Activated CD4-positive, alpha-beta T cell treated with anti-CD3 and anti-CD28 coated beads for 24 hours (primary cell): ENCODE data around the gene CFAP100.

ENCODE experiments used
- DNase-seq, 2 donors: peaks; one replicate each; pipeline ENCODE4 v3.0.0-alpha.2; 2020; ENCODE audit warnings: low read depth in 2 of 2

The CFAP100 gene

DNA sequence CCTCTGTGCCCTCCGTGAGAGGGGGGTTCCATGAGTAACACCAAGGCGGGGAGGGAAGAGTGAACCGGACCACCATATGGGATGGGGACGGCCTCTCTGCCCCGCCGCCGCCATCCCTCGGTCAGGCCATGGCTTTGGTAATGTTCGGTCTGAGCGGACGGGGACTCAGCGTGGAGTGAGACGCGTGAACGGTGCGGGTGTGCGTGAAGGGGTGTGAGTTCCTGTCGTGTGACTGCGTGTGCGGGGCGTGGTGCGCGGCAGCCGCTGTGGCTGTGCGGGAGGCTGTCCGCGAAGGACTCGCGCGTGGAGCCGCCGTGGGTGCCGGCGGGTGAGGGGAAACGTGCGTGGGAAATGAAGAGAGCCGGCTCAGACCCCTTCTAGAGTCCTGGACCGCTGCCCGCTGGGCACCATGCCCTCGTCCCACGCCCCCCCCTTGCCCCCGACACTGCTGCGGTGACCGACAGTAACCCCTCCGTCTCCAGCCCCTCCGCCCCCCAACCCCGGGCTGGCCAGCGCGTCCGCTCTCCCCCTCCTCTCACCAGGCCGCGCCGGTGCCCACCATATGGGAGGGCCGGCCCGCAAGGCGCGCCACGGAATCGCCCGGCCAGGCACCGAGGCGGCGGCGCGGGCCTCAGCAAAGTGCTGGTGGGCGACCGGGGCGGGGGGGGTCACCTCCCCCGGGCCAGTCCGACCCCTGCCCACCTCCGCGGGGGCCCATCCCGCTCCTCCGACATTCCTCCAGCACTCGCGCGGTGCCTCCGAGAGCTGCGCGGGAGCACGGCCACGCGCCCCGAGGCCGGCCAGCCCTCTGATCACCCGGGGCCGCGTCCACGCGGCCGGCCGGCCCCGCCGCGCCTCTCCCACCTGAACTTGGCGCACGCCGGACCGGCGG is 38.1 kb upstream of the CFAP100 start:
- no peak for DNase-seq

DNA sequence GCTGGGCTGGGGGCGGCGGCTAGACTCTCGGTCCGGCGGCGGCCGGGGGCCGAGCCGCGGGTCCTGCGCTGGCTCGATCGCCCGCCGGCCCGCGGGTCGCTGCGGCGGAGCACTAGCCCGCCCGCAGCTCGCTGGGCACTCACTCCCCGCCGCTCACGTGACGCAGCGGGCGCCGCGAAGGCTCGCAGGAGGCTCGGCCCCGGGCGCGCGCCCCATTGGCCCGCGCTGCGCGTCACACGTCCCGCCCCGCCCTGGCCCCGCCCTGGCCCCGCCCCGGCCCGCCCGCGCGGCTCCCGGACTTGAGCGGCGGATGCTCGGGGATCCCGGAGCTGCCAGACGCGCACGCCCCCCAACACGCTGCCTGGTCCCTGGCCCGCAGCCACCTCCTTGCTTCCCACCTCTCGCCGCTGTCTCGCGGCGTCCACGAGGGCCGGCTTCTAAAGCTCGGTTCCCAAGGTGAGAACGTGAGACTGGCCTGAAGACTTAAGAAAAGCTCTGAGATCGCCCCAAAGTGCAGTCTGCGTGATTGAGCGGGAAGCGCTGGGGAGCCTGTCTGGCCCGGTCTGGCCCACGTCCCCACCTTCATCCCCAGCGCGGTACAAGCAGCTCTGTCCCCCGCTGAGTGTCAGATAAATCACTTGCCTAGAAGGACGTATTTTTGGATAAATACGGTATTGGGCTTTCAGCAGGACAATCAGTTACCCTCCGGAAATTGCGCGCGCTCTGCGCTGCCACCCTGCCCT is 37.2 kb upstream of the CFAP100 start, which contains the start of gene KLF15:
Gene KLF15 (minus strand): TSS at position 114 of the 743 bp plus-strand sequence. CDS start 4,486 bp downstream, outside the sequence.
- peak; percentile 61 to 71 for DNase-seq

DNA sequence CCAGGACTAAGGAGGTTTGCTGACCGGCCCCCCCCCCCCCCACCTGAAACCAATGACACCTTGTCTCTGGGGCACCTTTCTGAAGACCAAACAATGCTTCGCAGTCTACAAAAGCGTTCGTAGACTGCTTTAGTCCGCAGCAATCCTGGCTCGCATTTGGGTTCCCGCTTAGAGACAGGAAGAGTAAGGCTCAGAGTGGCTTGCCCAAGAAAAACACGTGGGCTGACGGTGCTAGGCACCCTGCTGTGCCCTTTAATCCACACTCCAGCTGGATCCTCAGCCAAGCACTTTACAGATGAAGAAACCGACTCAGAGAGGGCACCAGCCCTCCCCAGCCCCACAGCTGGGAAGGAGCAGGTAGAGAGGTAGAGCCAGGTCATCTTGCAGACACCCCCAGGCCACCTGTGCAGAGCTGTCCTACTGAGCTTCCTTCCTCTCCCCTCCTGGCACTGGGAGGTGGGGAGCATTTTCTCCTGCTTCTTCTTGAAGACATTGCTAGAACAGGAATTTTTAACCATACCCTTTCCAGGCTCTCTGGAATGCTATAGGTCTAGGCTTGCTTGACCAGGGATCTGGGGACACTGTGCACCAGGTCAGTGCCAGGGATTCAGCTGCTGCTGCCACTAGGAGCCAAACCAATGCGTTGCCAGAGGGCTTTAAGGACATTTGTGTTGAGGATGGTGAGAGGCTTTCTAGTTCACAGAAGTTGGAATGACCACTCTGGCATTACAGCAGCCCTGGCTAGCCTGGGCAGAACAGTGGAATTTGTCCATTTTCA is 36.5 kb upstream of the CFAP100 start:
- no peak for DNase-seq

DNA sequence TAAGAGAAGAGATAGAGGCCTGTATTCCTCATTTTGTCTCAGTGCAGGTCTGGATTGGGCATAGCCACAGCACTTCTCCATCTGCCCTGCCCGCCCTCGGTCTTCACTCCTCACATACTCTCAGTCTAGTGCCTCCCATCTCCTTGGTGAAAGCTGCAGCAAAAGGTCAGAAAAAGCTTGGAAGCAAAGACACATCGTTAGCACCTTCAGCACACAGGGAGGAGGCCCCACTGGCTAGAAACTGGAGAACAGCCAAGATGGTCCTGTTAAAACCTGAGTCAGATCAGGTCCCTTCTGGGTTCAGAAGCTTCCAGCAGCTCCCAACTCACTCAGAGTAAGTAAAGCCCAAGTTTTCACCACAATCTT is 35.9 kb upstream of the CFAP100 start:
- no peak for DNase-seq

DNA sequence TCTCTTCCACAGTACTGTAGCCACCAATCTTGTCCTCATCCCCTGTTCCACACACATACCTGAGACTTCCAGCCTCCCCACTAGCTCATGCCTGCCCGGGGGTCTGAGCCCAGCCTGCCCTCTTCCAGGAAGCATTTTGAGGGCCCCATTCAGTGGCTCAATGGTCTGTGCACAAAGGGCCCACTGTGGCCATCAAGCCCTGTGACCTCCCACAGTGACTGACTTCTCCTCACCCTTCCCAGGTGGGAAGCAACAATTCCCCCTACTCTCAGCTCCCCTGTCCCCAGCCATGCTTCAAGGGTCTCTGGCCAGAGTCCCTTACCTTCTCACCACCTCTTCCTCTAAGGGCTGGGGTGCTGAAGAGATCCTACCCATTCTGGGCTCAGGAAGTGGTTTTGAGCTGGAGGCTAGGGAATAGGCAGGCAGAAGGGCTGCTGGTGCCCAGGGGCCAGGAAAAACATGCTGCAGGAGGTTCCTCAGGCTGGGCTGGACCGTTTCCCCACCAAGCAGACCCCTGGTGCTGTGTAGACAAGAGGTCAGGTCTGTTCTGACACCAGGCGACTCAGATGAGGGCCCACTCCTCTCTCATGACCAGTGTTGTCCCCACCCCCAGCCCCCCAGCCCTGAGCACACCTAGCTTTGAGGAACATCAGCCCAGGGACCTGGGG is 34.5 kb upstream of the CFAP100 start:
- DNase-seq = no peak

DNA sequence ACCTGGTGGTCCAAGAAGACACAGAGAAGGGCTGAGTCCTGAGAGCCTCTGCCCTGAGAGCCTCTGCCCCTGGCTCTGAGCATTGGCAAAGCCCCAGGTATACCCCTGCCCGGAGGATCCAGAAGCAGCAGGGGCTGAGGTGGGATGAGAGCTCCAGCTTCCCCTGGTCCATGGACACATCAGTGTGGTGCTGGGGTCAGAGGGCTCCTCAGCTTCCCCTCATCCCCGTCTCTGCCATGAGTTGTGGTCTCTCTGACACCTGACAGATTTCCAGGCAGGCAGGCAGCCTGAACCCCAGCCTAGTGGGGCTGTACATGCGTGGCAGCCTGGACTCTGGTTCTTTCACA is 34.0 kb upstream of the CFAP100 start:
- no peak for DNase-seq

DNA sequence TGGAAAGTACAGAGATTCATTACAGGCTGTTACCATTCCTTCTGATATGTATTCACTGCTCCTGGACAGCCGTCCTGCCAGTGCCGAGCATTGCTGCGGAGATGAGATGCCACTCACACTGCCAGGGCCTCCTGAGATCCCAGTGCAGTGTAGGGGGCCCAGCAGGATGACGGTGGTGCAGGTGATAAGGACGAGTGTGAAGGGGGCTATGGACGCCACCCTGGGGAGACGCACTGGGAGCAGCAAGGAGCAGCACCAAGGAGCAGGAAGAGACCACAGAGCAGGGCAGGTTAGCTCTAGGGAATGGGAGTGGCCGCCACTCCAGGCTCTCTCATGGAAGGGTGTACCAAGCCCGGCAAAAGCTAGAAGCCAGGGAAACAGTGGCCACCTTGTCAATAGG is 33.5 kb upstream of the CFAP100 start:
- DNase-seq = no peak

DNA sequence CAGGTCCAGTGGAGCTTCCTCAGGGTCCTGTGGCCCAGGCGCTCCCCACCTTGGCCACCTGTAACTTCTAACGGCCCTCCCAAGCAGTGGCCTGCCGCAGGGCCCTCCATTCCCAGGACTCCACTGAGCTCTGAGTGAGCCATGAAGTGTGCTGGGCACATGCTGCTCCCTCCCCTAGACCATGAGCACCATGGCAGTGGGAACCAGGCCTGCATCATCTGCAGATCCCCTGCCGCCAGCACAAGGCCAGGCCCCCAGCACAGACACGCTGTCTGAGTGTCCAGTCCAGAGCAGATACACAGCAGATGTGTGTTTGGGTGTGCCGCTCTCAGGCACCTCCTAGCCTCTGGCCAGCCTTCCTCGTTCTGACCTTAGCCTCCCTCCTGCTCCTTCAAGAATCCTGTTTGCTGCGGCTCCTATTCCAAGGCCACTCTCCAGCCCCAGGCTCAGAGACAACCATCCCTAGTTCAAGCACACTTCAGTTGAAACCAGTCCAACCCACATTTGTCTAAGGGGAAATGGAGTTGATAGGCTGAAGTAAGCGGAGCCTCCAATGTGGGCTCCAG is 30.5 kb upstream of the CFAP100 start:
- DNase-seq = no peak

DNA sequence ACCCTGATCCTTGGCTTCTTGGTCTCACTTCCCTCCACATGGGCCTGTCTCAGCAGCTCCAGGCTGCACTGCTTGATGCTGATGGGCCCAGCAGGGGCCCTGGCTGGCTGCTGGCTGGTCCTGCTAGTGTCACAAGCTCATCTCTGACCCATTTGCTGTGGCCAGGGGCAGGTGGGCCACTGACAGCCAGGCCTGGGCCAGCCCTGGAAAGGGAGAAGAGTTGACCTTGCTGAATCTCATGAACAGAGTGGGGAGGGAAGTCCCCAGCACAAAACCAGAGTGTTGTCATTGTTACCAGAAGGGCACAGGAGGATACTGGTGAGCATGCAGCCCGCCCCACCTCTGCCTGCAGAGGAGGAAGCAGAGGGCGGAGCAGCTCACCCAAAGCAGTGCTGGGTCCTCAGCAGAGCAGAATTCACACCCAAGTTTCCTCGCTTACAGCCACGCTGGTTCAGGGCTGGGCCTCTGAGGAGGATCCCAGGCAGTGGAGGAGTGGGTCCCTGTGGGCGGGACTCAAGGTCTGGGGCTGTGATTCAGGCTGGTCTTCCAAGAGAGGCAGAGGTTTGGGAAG is 29.9 kb upstream of the CFAP100 start:
- DNase-seq = no peak

DNA sequence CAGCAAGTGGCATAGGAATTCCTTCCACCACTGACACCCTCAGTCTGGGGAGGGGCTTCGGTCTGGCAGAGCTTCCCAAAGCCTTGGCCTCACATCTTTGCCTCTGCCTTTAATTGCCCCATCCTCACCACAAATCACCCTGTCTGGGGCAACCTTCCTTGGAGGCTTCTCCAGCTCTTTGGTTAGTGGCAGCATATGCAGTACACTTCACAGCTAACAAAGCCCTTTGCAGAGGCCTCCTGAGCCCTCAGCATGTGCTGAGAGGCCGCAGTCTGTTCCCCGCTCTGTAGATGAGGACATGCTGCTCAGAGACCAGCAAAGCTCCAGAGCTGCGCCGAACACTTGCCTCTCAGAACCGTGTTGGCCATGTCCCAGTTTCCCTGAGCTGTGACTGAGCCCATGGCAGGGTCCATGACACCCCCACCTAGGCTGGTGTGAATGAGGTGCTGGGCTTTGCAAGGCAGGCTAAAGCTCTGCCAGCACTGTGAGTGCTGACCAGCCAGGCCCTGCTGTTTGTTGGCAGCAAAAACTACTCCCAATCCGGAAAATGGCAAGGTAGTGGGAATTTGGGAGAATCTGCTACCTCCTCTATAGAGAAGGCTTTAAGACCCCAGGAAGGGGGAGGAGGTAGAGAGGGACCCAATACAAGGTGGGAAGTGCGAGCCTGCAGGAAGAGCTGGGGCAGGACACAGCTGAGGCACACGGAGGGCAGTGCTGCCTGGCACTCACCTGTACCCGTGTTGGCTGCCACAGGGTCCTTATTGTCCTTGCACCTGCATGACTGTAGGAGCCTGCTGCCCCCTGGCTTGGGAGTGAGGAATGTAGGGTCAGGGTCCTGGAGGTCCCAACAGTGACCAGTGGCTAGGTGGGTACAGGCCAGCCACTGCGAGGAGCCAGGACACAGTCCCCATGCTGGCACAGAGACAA is 29.1 kb upstream of the CFAP100 start:
- DNase-seq = no peak

DNA sequence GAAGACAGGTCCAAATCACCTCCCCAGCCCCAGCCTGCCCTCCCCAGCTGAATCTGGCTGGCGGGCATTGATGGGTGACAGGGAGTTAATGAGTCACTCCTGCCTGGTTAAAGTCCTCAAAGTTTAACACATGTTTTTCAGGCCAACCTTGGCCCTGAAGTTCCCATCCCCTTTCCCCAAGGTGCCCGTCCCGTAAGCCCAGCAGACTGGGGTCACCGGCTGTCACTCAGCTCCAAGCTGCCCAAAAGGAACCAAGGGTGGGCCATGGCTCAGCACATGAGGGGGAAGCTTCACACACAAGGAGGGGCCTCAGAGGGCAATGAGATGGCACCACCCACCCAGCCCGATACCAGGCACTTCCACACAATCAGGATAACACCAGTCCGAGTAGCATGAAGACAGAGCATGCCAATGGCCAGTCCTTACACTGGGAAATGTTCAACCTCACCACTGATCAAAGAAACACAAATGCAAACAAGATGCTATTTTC is 27.3 kb upstream of the CFAP100 start:
- DNase-seq = no peak

DNA sequence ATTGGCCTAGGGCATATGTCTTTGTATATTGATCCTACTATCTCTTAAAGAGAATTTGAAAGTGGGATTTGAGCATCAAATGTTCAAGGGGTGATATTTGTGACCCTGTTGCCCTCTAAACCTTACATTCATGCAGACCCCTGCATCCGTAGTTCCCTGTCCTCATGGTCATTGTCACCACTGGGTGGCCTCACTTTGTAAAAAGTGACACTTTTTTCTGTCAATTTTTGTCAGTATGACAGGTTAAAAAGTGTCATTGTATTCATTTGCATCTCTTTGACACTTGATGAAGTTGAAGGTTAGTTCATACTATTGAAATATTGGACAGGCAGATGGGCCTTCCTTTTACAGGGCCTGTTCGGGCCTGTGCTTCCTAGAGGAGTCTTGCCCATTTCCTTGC is 25.2 kb upstream of the CFAP100 start:
- DNase-seq = no peak

DNA sequence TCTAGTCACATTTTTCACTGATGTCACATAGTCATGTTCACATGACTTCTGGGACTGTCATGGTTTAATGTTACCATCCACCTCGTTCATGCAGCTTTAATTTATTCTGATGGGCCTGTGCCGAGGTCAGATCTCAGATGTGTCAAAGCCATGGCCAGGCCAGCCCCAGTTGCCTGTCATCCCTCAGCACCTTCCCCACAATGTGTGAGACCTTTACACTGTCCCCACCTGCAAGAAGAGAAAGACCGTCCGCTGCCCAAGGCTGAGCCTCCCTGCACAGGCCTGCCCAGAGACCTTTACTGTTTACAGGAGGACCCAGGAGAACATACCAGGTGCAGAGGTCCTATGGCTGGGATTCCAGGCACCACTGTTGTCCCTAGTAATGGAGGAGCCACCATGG is 24.7 kb upstream of the CFAP100 start:
- no peak for DNase-seq

DNA sequence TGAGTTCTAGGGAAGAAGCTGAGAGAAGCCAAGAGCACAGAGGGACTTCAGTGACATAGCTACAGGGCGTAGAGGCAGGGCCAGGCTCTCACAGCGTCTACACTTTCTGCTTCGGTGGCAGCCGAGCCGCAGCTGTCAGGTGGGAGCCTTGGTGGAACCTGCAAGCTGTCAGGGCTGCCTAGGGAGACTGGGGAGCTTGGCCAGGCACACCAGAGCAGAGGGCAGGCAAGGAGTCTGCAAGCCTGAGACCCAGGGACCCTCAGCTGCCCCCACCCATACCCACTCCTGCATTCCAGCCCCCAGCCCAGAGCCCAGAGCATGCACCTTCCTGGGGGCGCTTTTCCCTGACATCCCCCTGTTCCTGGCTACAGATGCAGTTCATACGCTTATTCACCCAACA is 24.1 kb upstream of the CFAP100 start:
- no peak for DNase-seq

DNA sequence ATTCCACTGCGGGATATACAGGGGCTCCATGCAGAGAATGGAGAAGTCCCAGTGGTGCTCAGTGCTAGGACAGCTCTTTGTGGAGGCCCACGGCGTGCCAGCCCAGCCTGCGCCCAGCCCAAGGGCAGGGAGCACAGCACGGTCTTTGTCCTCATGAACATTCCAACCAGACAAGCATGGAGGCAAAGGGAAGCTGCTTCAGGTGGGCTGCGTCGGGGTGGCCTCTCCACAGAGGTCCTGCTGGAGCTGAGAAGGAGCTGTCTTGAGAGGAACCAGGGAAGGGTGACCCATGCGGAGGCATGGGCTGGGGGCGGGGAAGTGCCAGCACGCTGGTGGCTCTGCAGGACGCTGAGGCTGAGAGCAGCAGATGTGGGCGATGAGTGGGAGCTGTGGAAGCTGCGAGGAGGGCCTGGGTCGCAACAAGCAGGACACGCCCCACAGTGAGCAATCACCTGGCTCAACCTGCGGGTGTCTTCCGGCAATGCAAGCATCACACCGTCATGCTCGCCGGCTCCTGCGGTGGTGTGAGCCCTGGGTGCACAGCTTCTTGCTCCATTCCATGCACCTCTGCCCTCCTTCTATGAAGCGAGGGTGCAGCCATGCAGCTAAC is 23.5 kb upstream of the CFAP100 start:
- no peak for DNase-seq

DNA sequence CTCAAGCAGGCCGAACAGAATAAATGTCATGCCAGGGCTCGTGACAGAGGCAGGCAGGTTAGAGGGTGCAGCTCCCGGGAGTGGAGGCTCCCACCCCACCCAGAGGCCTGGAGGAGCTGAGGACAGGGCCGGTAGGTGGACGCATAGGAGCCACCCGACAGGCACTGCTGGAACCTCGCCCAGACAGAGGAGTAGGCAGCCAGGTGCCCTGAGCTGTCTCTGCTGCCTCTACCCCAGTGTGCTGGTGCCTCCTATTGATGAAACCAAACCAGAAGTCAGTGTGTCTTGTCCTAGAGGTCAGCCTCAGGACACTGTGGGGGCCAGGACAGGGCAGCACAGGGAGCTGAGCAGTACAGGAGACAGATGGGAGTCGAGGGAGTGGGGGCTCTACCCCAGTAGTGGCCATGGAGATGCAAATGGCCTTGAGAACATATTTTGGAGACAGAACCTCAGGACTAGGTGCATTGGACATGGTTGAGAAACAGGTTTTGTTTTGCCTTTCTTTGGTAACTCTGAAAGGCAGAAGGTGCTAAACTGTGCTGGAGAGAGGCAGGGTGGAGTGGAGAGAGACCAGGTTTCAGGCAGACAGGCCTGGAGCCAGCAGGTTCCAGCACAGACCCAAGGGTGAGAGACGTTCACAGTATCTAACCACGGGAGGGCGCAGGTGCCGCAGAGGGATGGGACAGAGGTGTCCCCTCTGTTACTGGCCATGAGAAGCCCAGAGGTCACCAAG is 22.1 kb upstream of the CFAP100 start:
- DNase-seq = no peak

DNA sequence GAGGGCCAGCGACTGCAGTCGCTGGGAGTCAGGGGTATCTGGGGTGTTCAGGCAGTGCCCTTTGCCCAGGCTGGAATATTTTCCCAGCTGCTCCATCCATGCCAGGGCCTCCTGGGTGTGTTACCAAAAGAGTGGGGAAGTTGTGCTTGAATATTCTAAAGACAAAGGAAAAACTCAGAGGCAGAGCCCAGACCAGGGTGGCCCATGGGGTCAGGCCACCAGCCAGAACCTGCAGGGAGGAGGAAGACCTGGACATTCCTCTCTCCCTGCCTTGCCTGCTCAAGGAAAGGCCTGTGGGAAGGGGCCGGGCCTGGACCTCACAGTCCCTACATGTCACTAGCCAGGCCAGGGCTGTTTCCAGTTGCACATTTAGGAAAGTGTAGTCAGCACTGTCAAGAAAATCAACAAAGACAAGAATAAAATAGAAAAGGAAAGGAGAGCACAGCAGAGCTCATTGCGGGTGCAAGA is 21.5 kb upstream of the CFAP100 start:
- no peak for DNase-seq
